Panc1 (cell line): ENCODE data around the gene KCNQ2. TPM values are rescaled to one million over a fixed set of nuclear protein-coding genes. Genes with fewer than 3 reads are reported as not detected.
"Not testable (repeated sequence)": the region's sequence is repeated elsewhere in the genome, so short reads cannot be mapped to it uniquely, and the experiment has no call there.

Source experiments
- ATAC-seq: fragments of 200-7000 bp; cut with Tn5 transposase; 2 replicates; pipeline ENCODE4 v1.9.1; 2020; ENCODE audit warnings: mild to moderate bottlenecking, moderate library complexity
- BruUV-seq: library from RNA; stranded (reverse); fragments of 400-500 nt; replicated peaks from 2 replicates; lab custom pipeline; 2021; lab: Mats Ljungman, UMichigan
- CTCF ChIA-PET: fragments of 300-600 bp; sonication (Branson Sonifier 250); formaldehyde crosslinking; loops from one replicate; lab custom pipeline; 2022; ENCODE audit warnings: antibody characterized with exemption; lab: Charles Lee
- POLR2A ChIA-PET: fragments of 300-600 bp; sonication (Branson Sonifier 250); formaldehyde crosslinking; loops from one replicate; lab custom pipeline; 2022; ENCODE audit warnings: antibody characterized with exemption; lab: Charles Lee
- DNase-seq: peaks from one replicate; pipeline ENCODE4 v3.0.0-alpha.2; 2010; ENCODE audit warnings: low read depth, low spot score
- H3K27ac ChIP-seq: 2 replicates; pipeline ENCODE4 v1.5.1; 2011; ENCODE audit warnings: mild to moderate bottlenecking, low read length, inconsistent platforms
- H3K27me3 ChIP-seq: fragments of 200-500 bp; sonication (Bioruptor generic); 2 replicates; pipeline ENCODE4 v1.6.0; 2014; ENCODE audit warnings: low read length, inconsistent platforms; ENCODE audit not compliant: control insufficient read depth, insufficient read depth
- H3K36me3 ChIP-seq: fragments of 200-500 bp; sonication (Bioruptor generic); 2 replicates; pipeline ENCODE4 v1.5.1; 2014; ENCODE audit warnings: inconsistent platforms, mild to moderate bottlenecking, low read length, moderate library complexity; ENCODE audit not compliant: control insufficient read depth, insufficient read depth
- H3K4me1 ChIP-seq: 2 replicates; pipeline ENCODE4 v1.5.1; 2011; ENCODE audit warnings: inconsistent platforms, mild to moderate bottlenecking, low read length, moderate library complexity; ENCODE audit not compliant: control insufficient read depth, insufficient read depth
- H3K4me3 ChIP-seq, 2 experiments: 2 replicates each; pipeline ENCODE4 v1.5.1; 2011 to 2012; ENCODE audit warnings: low read depth in 2 of 2, low read length in 2 of 2, mild to moderate bottlenecking in 2 of 2, inconsistent platforms in 1 of 2, moderate library complexity in 1 of 2
- H3K9me3 ChIP-seq: fragments of 200-500 bp; sonication (Bioruptor generic); 2 replicates; pipeline ENCODE4 v1.5.1; 2014; ENCODE audit warnings: low read depth, mild to moderate bottlenecking, inconsistent platforms, low read length, moderate library complexity; ENCODE audit not compliant: control insufficient read depth, insufficient read depth
- CTCF ChIP-seq: fragments of 450-650 bp; IDR thresholded peaks from 2 replicates; pipeline ENCODE4 v1.5.1; 2017; ENCODE audit warnings: mild to moderate bottlenecking
- POLR2AphosphoS5 ChIP-seq: IDR thresholded peaks from 2 replicates; pipeline ENCODE4 v1.6.1; 2012; ENCODE audit warnings: mild to moderate bottlenecking, low read depth, low read length, moderate library complexity
- REST ChIP-seq, 2 experiments: IDR thresholded peaks; 2 replicates each; pipeline ENCODE4 v1.6.1; 2011 to 2012; ENCODE audit warnings: low read depth in 2 of 2, control low read depth in 1 of 2, low read length in 1 of 2, mild to moderate bottlenecking in 1 of 2, moderate library complexity in 1 of 2; ENCODE audit not compliant: insufficient read depth in 1 of 2
- SIN3A ChIP-seq: IDR thresholded peaks from 2 replicates; pipeline ENCODE4 v1.6.1; 2012; ENCODE audit warnings: low read depth, mild to moderate bottlenecking, low read length, moderate library complexity, borderline replicate concordance; ENCODE audit not compliant: insufficient read depth
- TCF7L2 ChIP-seq: IDR thresholded peaks from 2 replicates; pipeline ENCODE4 v1.6.1; 2011; ENCODE audit warnings: mild to moderate bottlenecking, low read depth, low read length, inconsistent platforms
- in situ Hi-C: cut with HindIII; loops from 2 replicates; pipeline ENCODE4 v1.10.0; 2016; ENCODE audit warnings: low sequenced_read_pairs, low pct_unique_long_range_greater_than_20kb
- intact Hi-C: fragments of 100-400 bp; cut with micrococcal nuclease; formaldehyde crosslinking; loops from one replicate; pipeline ENCODE4 v1.10.0; 2022; ENCODE audit not compliant: unreplicated experiment
- total RNA-seq: library from RNA; stranded (reverse); gene quantifications from one replicate; pipeline ENCODE4 v1.2.1, GENCODE V29; 2021; ENCODE audit not compliant: unreplicated experiment

Gene KCNQ2
- total RNA-seq, 1 experiment from 2014 or later, result 19.4 TPM

- no peak for ATAC-seq
- no peaks in the 10 kb centered on the region; the same call in 1 of the 2 replicates for H3K9me3 ChIP-seq
- no TSS peak for BruUV-seq
- no peaks in the 10 kb centered on the region; the same call in 1 of the 2 replicates for H3K4me1 ChIP-seq
- no peaks in the 10 kb centered on the region for H3K36me3 ChIP-seq
- CTCF ChIA-PET, result interaction anchor here (0.9 to 2.7 kb wide), 5 partner anchors 10 to 104 kb away, joined by 3 to 14 read pairs (median 4); no protein-coding TSS in a partner anchor
- POLR2A ChIA-PET, result no interaction called here
- intact Hi-C loops, result no loop called here
- no peak overlapping the region for H3K27ac ChIP-seq
- in situ Hi-C loops, result loop anchor here (25.0 kb wide), 1 partner anchor 93 kb away; the partner anchor contains the start of gene COL20A1
- DNase-seq, result no peak
- H3K4me3 ChIP-seq, result no peak overlapping the region
- no peaks in the 10 kb centered on the region for H3K27me3 ChIP-seq
- TF ChIP-seq POLR2AphosphoS5, result no peak
- no peak for TF ChIP-seq CTCF
- no peak for TF ChIP-seq REST (IDR thresholded peaks at IDR 0.05; ENCODE audit: insufficient read depth in 1 of 2, low read depth in 2 of 2, low read length in 1 of 2)
- TF ChIP-seq SIN3A, result no peak
- no peak for TF ChIP-seq TCF7L2
These were observed 92.0 kb downstream of the KCNQ2 start for GRCh38 chr20:63380346-63380870.

- in situ Hi-C loops, result loop anchor here (25.0 kb wide), 1 partner anchor 93 kb away; the partner anchor contains the start of gene COL20A1
These were observed 92.6 kb downstream of the KCNQ2 start for GRCh38 chr20:63379872-63380271.

GRCh38 chr20:63379296-63379695, 93.2 kb downstream of the KCNQ2 start:
- Histone ChIP-seq H3K36me3 (no peaks in the 10 kb centered on the region), H3K4me3 (no peak overlapping the region), H3K27ac (no peak overlapping the region), H3K4me1 (no peaks in the 10 kb centered on the region; the same call in 1 of the 2 replicates), H3K27me3 (no peaks in the 10 kb centered on the region), H3K9me3 (no peaks in the 10 kb centered on the region)
- intact Hi-C loops (no loop called here), in situ Hi-C loops (loop anchor here (25.0 kb wide), 1 partner anchor 92 kb away; the partner anchor contains the start of gene COL20A1)
- no TSS peak for BruUV-seq
- ChIA-PET POLR2A (no interaction called here), CTCF (interaction anchor here (0.6 kb wide), 1 partner anchor 116 kb away, joined by 4 read pairs; no protein-coding TSS in a partner anchor)
- ATAC-seq, result no peak
- no peak for TF ChIP-seq REST (IDR thresholded peaks at IDR 0.05; ENCODE audit: insufficient read depth in 1 of 2, low read depth in 2 of 2, low read length in 1 of 2)
- no peak for TF ChIP-seq POLR2AphosphoS5
- TF ChIP-seq CTCF, result no peak
- no peak for TF ChIP-seq SIN3A
- no peak for TF ChIP-seq TCF7L2
- no peak for DNase-seq

More at GRCh38 chr20:63379872-63380271, 92.6 kb downstream of the KCNQ2 start:
- H3K9me3 ChIP-seq, H3K4me3 ChIP-seq, DNase-seq, H3K27me3 ChIP-seq, ATAC-seq, H3K4me1 ChIP-seq, H3K36me3 ChIP-seq, intact Hi-C loops, BruUV-seq, H3K27ac ChIP-seq, POLR2A ChIA-PET: not testable (repeated sequence)
- CTCF ChIA-PET, result interaction anchor here (1.3 kb wide), 1 partner anchor 22 kb away, joined by 4 read pairs; no protein-coding TSS in a partner anchor
